Adrenal gland (tissue), 12 donors: ENCODE data around the gene EDNRB. TPM values are rescaled to one million over a fixed set of nuclear protein-coding genes. Genes with fewer than 3 reads are reported as not detected.
A peak's percentile ranks its signal among the peaks of the same experiment; 100 is the strongest.

Source experiments
- DNase-seq, 7 donors: peaks; one replicate each; pipeline ENCODE4 v3.0.0-alpha.2; 2019 to 2020
- H3K27ac ChIP-seq, 5 donors: fragments of 200-600 bp; sonication (generic) in 4 of 5; 1 replicate in 3 of 5; 2 replicates in 2 of 5; pipeline versions ENCODE4 v1.5.1 to v1.8.0; 2016 to 2020; ENCODE audit warnings: mild to moderate bottlenecking in 1 of 5
- H3K27me3 ChIP-seq: fragments of 200-600 bp; 2 replicates; pipeline ENCODE4 v1.8.0; 2021
- H3K36me3 ChIP-seq, 2 donors: fragments of 200-600 bp; replicated peaks in 1 of 2; 1 replicate in 1 of 2; 2 replicates in 1 of 2; pipeline versions ENCODE4 v1.5.1 to v1.8.0; 2018 to 2022
- H3K4me1 ChIP-seq, 2 donors: fragments of 200-600 bp; replicated peaks in 1 of 2; 1 replicate in 1 of 2; 2 replicates in 1 of 2; pipeline versions ENCODE4 v1.5.1 to v1.8.0; 2018 to 2021
- H3K4me3 ChIP-seq, 4 donors: fragments of 200-600 bp; sonication (generic) in 3 of 4; one replicate each; pipeline ENCODE4 v1.5.1; 2016 to 2018
- H3K9me3 ChIP-seq, 3 donors: fragments of 200-600 bp; sonication (generic) in 1 of 3; replicated peaks in 1 of 3; 1 replicate in 2 of 3; 2 replicates in 1 of 3; pipeline versions ENCODE4 v1.5.1 to v1.8.0; 2016 to 2021
- POLR2A ChIP-seq, 2 donors: fragments of 450-650 bp; IDR thresholded peaks; one replicate each; pipeline ENCODE4 v1.6.1; 2017; ENCODE audit warnings: antibody characterized with exemption in 2 of 2, mild to moderate bottlenecking in 2 of 2, moderate library complexity in 1 of 2
- WGBS, 4 donors: extraction: QIAGEN DNeasy Blood & Tissue Kit in 2 of 4; methylation state at CpG; one replicate each; pipeline versions ENCODE4 v1.1.5 to v1.1.7; 2013 to 2017; 5-methylcytosine and 5-hydroxymethylcytosine counted together
- intact Hi-C, 2 donors: fragments of 100-400 bp; cut with DNase I; formaldehyde crosslinking; loops; one replicate each; pipeline versions ENCODE4 v1.14.1 to v1.15.0; 2022 to 2023
- polyA plus RNA-seq, 3 donors: library from polyadenylated mRNA; stranded (reverse); fragments of 200-250 nt in 2 of 3; fragments of 350-450 nt in 1 of 3; fragmentation: Illumina TruSeq in 1 of 3; extraction: RNeasy Lipid Tissue Mini Kit (QIAGEN cat#74804) in 1 of 3; gene quantifications; one replicate each; pipeline ENCODE4 v1.2.3, GENCODE V29; 2013 to 2014
- total RNA-seq, 9 donors: library from RNA; depleted of rRNA in 4 of 9; stranded (reverse); fragments of >200 nt in 4 of 9; fragments of 120-200 nt in 1 of 9; fragmentation: NEBNext Ultra II Directional in 1 of 9; extraction: Animal tissue kit (Norgen Biotek cat#: 25700) in 1 of 9; gene quantifications; one replicate each; pipeline versions ENCODE4 v1.1.0 to v1.2.4, GENCODE V29; 2013 to 2023
- TF ChIP-seq, protein P1 (sequence below), 6 experiments: fragments of 450-650 bp in 4 of 6; fragments of 200-600 bp in 2 of 6; sonication (generic) in 1 of 6; IDR thresholded peaks; 1 replicate in 5 of 6; 2 replicates in 1 of 6; pipeline versions ENCODE4 v1.5.1 to v1.8.0; 2016 to 2021; ENCODE audit warnings: antibody characterized with exemption in 6 of 6, mild to moderate bottlenecking in 2 of 6, moderate library complexity in 1 of 6
- donor health status: healthy with polysubstance abuse.
- donor health status: Bipolar disorder and iron deficiency.
- donor health status: DM: yes; HTN: yes; CAD: no.
- donor health status: DM: no; HTN: no; CAD: no.
- donor health status: DM: no; HTN: no; CAD: no.
- donor health status: DM: yes; HTN: yes; CAD: no.

EDNRB gene
- total and polyA plus RNA-seq, 12 donors: 14.0 to 216 (median 91.5) TPM

DNA sequence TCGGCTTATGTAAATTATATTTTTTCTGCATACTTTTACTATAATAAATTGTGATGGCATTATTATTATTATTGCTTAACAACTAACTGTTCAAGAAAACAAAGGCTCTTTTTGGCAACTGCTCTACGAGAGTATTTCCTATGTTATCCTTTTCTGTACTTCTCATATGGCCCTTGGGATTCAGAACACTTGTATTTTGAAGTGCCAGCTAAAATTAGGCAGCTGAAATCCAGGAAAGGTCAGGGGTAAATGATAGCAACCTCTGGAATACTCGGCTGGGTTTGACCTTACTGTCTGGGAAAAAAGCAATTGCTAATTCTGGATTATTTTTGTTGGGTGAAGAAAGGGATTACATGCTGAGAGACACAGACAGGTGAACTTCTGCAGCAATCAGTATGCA is 23.9 kb downstream of the EDNRB start:
- WGBS, 4 donors: 32 to 44% (median 40%) methylated on average over 3 of the region's 3 CpGs
- Histone ChIP-seq H3K27ac (peak overlapping the region in 1 of 5 donors; percentile 4), H3K9me3 (no peaks in the 10 kb centered on the region)

GRCh38 chr13:77893066-77893465 is 25.6 kb downstream of the EDNRB start:
- peaks cover 0 to 6% of the 10 kb centered on the region in 2 donors for H3K4me1 ChIP-seq
- H3K36me3 ChIP-seq: no peaks in the 10 kb centered on the region
- no peak overlapping the region for H3K27ac ChIP-seq
- DNase-seq: no peak
- intact Hi-C loops: no loop called here
- H3K4me3 ChIP-seq: no peak overlapping the region
- H3K9me3 ChIP-seq: no peaks in the 10 kb centered on the region
- H3K27me3 ChIP-seq: no peaks in the 10 kb centered on the region
- TF ChIP-seq, protein P1, sequence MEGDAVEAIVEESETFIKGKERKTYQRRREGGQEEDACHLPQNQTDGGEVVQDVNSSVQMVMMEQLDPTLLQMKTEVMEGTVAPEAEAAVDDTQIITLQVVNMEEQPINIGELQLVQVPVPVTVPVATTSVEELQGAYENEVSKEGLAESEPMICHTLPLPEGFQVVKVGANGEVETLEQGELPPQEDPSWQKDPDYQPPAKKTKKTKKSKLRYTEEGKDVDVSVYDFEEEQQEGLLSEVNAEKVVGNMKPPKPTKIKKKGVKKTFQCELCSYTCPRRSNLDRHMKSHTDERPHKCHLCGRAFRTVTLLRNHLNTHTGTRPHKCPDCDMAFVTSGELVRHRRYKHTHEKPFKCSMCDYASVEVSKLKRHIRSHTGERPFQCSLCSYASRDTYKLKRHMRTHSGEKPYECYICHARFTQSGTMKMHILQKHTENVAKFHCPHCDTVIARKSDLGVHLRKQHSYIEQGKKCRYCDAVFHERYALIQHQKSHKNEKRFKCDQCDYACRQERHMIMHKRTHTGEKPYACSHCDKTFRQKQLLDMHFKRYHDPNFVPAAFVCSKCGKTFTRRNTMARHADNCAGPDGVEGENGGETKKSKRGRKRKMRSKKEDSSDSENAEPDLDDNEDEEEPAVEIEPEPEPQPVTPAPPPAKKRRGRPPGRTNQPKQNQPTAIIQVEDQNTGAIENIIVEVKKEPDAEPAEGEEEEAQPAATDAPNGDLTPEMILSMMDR (IDR thresholded peaks at IDR 0.05): no peak
- TF ChIP-seq POLR2A (IDR thresholded peaks at IDR 0.05): no peak
- 90 to 96% (median 94%) methylated on average over 6 of the region's 6 CpGs for WGBS, 4 donors

More for the DNA sequence above, 23.9 kb downstream of the EDNRB start:
- Histone ChIP-seq H3K27me3 (no peaks in the 10 kb centered on the region), H3K36me3 (no peaks in the 10 kb centered on the region), H3K4me1 (peaks cover 0 to 16% of the 10 kb centered on the region in 2 donors), H3K4me3 (no peak overlapping the region)
- no peak for DNase-seq
- no peak for TF ChIP-seq POLR2A (IDR thresholded peaks at IDR 0.05)
- TF ChIP-seq, protein P1 (IDR thresholded peaks at IDR 0.05): no peak
- intact Hi-C loops: no loop called here

DNA sequence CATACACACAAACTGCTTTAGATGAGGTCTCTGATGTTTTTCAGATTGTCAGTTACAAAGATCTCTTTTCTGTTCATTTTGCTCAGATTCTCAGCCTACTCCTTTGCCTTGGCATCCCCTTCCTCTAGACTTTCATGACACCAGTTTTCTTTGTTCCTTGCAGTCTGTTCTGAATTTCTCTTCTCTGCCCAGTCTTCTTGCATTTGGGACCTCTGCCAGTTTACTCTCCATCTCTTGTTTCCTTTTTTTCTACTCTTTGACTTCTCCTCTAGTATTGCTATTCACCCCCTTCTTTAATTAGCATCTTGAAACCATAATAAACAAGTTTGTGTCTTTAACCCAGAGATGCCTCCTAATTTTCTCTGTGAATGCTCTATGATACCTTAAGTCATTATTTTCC is 26.1 kb downstream of the EDNRB start:
- no peaks in the 10 kb centered on the region for H3K36me3 ChIP-seq
- H3K4me3 ChIP-seq: no peak overlapping the region
- no peak for TF ChIP-seq POLR2A (IDR thresholded peaks at IDR 0.05)
- TF ChIP-seq, protein P1 (IDR thresholded peaks at IDR 0.05): no peak
- H3K4me1 ChIP-seq: peaks cover 0 to under 1% of the 10 kb centered on the region in 2 donors
- H3K27ac ChIP-seq: no peak overlapping the region
- DNase-seq: no peak
- intact Hi-C loops: no loop called here
- no peaks in the 10 kb centered on the region for H3K27me3 ChIP-seq
- H3K9me3 ChIP-seq: no peaks in the 10 kb centered on the region

- intact Hi-C loops: no loop called here
- no peak overlapping the region for H3K27ac ChIP-seq
- TF ChIP-seq, protein P1 (IDR thresholded peaks at IDR 0.05): no peak
- TF ChIP-seq POLR2A (IDR thresholded peaks at IDR 0.05): no peak
- DNase-seq: no peak
- H3K4me3 ChIP-seq: no peak overlapping the region
- H3K36me3 ChIP-seq: no peaks in the 10 kb centered on the region
- WGBS, 4 donors: 58 to 71% (median 61%) methylated on average over 2 of the region's 2 CpGs
- H3K27me3 ChIP-seq: no peaks in the 10 kb centered on the region
- H3K4me1 ChIP-seq: no peaks in the 10 kb centered on the region
- no peaks in the 10 kb centered on the region for H3K9me3 ChIP-seq
These were observed 27.1 kb downstream of the EDNRB start for GRCh38 chr13:77891486-77891885.
